GM18909 (cell line): ENCODE data around the gene STX2.
A peak's percentile ranks its signal among the peaks of the same experiment; 100 is the strongest.
"Not testable (repeated sequence)": the region's sequence is repeated elsewhere in the genome, so short reads cannot be mapped to it uniquely, and the experiment has no call there.

Experiments
- ATAC-seq: cut with Tn5 transposase; IDR thresholded peaks from one replicate; pipeline ENCODE4 v1.9.1; 2021; ENCODE audit warnings: mild to moderate bottlenecking; ENCODE audit not compliant: unreplicated experiment, poor library complexity

Gene STX2

GRCh38 chr12:130870442-130871285, 31.6 kb upstream of the STX2 start:
- ATAC-seq: peak; percentile 48

- ATAC-seq: no peak
Observed at GRCh38 chr12:130868412-130868811, 29.4 kb upstream of the STX2 start.

GRCh38 chr12:130863298-130863697, 24.2 kb upstream of the STX2 start:
- no peak for ATAC-seq

GRCh38 chr12:130862771-130863170, 23.7 kb upstream of the STX2 start:
- ATAC-seq: not testable (repeated sequence)

DNA sequence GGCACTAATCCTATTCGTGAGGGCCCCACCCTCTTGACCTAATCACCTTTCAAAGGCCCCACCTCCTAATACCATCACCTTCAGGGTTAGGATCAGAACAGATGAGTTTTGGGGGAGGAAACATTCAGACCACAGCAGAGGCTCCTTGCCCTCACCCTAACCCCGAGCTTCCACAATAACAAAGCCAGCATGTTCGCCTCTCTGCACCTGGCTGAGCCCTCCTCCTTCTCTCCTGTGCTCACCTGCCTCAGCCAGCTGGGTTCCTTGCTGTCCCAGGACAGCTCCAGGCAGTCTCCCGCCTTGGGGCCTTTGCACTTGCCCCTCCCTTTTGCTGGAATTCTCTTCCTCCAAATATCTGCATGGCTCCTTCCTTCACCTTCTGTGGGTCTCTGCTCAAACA, 23.1 kb upstream of the STX2 start:
- ATAC-seq: no peak

DNA sequence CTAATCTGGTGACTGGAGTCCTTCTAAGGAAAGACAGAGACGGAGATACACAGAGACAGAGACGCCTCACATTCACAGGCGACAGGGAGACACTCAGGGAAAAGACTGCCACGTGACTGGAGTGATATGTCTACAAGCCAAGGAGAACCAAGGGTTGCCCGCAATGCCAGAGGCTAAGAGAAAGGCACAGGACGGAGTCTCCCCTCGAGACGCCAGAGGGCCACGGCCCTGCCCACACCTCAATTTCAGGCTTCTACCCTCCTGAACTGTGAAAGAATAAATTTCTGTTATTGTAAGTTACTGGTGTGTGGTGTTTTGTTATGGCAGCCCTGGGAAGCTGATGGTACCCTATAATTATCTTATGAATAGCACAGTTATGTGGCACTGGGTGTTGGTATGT, 21.3 kb upstream of the STX2 start:
- no peak for ATAC-seq

DNA sequence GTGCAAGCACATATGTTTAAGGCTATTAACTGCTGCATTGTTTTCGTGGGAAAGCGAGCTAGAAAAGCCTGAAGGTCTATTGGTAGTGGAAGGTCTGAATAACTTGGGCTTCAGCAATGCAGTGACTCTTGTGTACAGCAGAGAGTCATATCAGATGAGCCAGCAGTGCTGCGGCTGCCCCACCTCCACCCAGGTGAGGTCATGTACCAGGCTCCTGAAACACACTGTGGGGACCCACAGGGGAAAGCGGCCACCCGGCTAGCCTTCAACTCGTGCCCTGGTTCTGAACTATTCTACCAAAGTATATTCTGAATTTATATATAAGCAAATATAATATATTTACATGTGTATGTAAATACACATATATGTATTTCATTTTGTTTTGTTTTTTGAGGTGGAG, 20.1 kb upstream of the STX2 start:
- ATAC-seq: no peak

DNA sequence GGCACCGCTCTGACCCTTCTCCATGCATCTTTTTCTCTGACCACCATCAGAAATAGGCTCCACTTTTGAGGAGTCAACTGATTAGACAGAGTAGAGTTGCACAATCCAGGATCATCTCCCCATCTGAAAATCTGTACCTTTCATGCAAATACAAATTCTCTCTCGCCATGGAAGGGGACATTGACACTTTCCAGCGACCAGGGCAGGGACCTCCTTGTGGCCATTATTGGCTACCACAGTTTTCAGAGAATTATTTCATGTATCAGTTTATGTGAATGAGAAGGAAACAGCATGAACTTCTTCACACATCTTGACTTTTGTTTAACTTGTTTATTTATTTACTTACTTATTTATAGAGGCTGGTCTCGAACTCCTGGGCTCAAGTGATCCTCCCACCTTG, 19.0 kb upstream of the STX2 start:
- no peak for ATAC-seq

DNA sequence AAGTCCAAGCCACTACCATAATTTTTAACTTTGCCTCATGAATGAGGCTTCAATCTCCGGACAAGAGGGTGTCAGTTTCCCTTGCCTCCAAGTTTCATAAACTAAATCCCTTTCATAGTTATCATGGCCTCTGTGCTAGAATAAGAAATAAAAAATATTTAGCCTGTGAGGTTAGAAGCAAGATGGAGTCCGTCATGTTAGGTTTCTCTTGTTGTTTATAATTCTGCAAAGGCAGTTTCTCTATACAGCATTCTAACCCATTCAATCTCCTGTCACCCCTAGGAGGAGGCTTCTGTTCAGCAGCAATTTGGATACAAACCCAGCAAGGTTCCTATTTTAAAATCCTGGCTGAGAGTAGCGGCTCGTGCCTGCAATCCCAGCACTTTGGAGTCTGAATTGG, 17.0 kb upstream of the STX2 start:
- ATAC-seq: no peak

DNA sequence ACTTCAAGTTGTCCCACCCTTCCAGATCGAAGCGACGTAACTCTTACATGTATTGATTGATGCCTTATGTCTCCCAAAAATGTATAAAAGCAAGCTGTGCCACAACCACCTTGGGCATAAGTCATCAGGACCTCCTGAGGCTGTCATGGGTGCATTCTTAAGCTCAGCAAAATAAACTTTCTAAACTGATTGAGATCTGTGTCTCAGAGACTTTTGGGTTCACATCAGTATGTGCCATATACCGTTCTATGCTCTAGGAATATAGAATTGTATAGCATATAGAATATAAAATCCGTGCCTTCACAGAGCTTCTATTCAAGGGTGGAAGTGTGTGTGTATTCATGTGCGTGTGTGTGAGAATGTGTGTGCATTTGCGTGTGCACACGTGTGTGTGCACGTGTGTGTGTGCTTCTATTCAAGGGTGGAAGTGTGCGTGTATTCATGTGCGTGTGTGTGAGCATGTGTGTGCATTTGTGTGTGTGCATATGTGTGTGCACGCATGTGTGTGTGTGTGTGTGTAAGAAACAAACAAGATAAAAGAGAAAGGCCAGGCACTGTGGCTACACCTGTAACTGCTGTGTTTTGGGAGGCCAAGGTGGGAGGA, 11.5 kb upstream of the STX2 start:
- no peak for ATAC-seq

DNA sequence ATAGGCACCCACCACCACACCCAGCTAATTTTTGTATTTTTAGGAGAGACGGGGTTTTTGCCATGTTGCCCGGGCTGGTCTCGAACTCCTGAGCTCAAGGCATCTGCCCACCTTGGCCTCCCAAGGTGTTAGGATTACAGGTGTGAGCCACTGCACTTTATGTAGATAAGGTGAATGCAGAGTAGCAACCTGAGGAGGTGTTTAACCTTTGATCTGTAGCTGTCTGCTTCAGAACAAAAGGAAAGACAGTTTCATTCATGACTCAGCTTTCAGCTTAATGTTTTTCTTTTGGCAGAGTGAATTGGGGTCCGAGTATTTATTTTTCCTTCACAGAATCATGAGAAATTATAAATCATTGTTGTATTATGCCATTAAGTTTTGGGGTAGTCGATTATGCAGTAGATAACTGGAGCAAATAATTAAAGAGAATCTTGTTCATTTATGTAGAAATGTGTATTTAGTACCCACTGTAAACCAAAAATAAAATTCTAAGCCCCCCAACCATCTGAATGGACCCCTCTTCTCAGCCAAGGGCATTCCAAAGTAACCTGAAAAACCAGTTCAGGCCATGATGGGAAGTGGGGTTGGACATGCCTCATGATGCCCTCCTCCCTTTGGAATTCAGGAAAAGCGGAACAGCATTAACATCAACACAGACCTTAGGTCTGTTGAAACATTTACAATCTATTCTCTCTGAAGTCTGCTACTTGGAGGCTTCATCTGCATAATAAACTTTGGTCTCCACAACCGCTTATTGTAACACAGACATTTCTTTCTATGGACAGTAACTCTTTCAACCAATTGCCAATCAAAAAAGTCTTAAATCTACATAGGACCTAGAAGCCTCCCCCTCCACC, 10.7 kb upstream of the STX2 start:
- no peak for ATAC-seq

- ATAC-seq: not testable (repeated sequence)
Observed at GRCh38 chr12:130848785-130849305, 9.8 kb upstream of the STX2 start.

DNA sequence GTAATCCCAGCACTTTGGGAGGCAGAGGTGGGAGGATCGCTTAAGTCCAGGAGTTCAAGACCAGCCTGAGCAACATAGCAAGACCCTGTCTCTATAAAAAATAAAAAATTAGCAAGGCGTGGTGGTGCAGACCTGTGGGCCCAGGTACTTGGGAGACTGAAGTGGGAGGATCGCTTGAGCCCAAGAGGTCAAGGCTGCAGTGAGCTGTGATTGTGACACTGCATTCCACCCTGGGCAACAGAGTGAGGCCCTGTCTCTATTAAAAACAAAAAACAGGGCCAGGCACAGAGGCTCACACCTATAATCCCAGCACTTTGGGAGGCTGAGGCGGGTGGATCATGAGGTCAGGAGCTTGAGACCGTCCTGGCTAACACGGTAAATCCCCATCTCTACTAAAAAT, 9.1 kb upstream of the STX2 start:
- ATAC-seq: not testable (repeated sequence)

- ATAC-seq: no peak
Observed at GRCh38 chr12:130847112-130847511, 8.1 kb upstream of the STX2 start.

DNA sequence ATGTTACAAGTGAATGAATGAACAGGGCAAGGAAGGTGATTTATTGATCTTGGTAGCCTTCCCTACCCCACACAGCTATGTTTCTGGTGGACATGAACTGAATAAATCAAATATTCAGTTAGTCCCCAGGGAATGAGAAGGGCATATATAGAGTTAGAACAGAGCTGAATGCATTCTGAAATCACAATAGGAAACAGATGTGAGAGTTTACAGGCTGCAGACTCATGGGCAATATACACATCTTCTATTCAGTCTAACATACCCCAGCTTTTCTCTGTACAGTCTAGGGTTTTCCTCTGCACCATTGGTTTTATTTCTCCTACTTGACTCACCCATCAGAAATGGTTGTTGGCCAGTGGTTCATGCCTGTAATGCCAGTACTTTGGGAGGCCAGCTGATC, 7.3 kb upstream of the STX2 start:
- no peak for ATAC-seq

DNA sequence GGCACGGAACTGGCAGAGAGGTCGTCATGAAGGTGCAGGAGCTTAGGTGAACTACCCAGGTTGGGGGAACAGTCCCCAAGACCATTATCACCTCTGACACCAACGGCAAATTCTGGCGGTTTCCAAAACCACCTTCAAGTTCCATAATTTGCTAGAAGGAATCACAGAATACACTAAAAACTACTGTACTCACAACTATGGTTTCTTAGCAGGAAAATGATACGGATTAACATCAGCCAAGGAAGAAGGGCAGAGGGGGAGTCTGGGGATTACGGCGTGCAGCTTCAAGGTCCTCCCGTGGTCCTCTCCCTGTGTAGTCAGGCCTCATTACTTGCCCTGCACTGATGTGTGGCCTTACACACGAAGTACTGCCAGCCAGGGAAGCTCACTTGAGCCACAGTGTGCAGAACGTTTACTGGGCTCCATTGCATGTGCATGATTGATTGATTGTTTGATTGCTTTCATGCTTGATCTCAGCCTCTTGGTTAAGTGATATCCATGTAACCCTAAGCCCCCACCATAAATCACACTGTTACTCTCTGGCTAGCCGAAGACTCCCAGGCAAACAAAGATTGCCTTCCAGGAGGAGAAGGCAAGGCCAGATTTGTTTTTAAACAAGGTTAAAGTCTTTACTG, 837 bp upstream of the STX2 start:
- no peak for ATAC-seq

DNA sequence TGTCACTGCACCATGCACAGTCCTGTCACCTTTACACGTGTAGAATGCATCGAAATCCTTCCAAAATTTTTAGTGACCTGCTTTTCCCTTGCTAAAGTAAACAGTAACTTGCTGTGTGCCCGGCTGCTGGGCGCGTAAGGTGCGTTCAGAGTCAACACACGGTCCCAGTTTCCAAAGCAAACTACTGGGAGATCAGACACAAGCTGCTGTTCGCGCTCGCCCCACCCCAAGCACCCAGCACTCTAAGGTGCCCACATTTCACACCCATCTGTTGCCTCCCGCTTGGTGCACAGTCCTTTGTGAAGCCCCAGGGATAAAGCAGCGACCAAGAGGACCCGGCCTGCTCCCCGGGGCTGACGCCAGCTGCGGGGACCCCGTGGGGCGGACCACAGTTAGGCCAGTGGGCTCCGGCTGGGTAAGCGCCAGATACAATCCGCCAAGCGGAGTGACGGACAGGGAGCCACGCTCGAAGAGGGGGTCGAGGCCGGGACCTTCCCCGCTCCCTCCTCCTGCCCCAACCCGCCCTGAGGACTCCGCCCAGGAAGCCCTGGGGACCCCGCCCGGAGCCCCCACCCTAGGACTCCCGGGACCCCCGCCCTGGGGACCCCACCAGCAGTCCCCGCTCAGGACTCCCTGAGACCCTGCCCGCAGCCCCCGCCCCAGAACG, 633 bp downstream of the STX2 start:
- peak; percentile 21 for ATAC-seq

DNA sequence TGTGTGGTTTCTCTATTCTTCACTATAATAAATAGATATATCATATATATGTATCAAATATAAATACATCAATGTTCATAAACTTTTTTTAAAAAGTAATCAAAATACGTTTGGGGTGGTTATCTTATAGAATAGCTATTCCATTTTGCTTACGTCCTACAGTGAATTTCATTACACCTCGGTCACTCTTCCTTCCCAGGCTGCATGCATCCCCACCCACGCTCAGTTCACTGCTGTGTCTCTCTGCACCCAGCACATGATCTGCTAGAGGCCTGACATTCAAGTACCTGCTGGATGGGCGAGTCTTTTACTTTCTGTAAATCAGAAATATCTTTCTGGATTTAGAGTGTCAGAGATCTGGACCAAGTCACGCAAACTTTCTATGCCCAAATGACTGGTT, 3.6 kb downstream of the STX2 start:
- ATAC-seq: no peak

- ATAC-seq: no peak
Observed at GRCh38 chr12:130835011-130835410, 4.0 kb downstream of the STX2 start.
